Psoas muscle (tissue), 8 donors: ENCODE data around the gene DDO. TPM values are rescaled to one million over a fixed set of nuclear protein-coding genes. Genes with fewer than 3 reads are reported as not detected.

Experiments
- ATAC-seq, 4 donors: fragments of 200-7000 bp; cut with Tn5 transposase; one replicate each; pipeline ENCODE4 v1.9.1; 2020; ENCODE audit warnings: moderate library complexity in 3 of 4, mild to moderate bottlenecking in 2 of 4
- DNase-seq, 2 donors: peaks; one replicate each; pipeline ENCODE4 v3.0.0-alpha.2; 2020
- H3K27ac ChIP-seq: fragments of 200-600 bp; one replicate; pipeline ENCODE4 v1.8.0; 2022
- H3K27me3 ChIP-seq, 3 donors: fragments of 200-600 bp in 1 of 3; one replicate each; pipeline versions ENCODE4 v1.6.1 to v1.8.0; 2013 to 2022; ENCODE audit warnings: low read length in 2 of 3, mild to moderate bottlenecking in 2 of 3, moderate library complexity in 1 of 3; ENCODE audit not compliant: insufficient read depth in 3 of 3
- H3K36me3 ChIP-seq, 2 donors: fragments of 200-600 bp in 1 of 2; one replicate each; pipeline versions ENCODE4 v1.6.1 to v1.8.0; 2013 to 2022; ENCODE audit warnings: low read depth in 1 of 2, mild to moderate bottlenecking in 1 of 2, moderate library complexity in 1 of 2; ENCODE audit not compliant: insufficient read depth in 1 of 2
- H3K4me1 ChIP-seq: fragments of 200-600 bp; one replicate; pipeline ENCODE4 v1.8.0; 2022
- H3K4me3 ChIP-seq: fragments of 200-600 bp; one replicate; pipeline ENCODE4 v1.8.0; 2022; ENCODE audit warnings: mild to moderate bottlenecking
- H3K9me3 ChIP-seq: fragments of 200-600 bp; one replicate; pipeline ENCODE4 v1.8.0; 2022
- CTCF ChIP-seq: fragments of 200-600 bp; IDR thresholded peaks from one replicate; pipeline ENCODE4 v1.8.0; 2022; ENCODE audit warnings: antibody characterized with exemption
- WGBS, 3 donors: extraction: QIAGEN DNeasy Blood & Tissue Kit; methylation state at CpG; one replicate each; pipeline versions ENCODE4 v1.1.6 to v1.1.7; 2013; 5-methylcytosine and 5-hydroxymethylcytosine counted together
- intact Hi-C, 2 donors: fragments of 100-400 bp; cut with DNase I; formaldehyde crosslinking; loops; one replicate each; pipeline versions ENCODE4 v1.11.0 to v1.14.2; 2022
- polyA plus RNA-seq, 3 donors: library from polyadenylated mRNA; stranded (reverse); fragments of 200-250 nt; gene quantifications; one replicate each; pipeline ENCODE4 v1.2.3, GENCODE V29; 2013
- total RNA-seq, 4 donors: library from RNA; stranded (reverse); fragmentation: NEBNext Ultra II Directional in 2 of 4; extraction: Animal tissue kit (Norgen Biotek cat#: 25700) in 2 of 4; gene quantifications; one replicate each; pipeline versions ENCODE4 v1.2.1 to v1.2.4, GENCODE V29; 2021 to 2023
- donor health status: healthy with polysubstance abuse.
- donor health status: DM: no; HTN: no; CAD: no; lungs with moderate emphysema.
- donor health status: Bipolar disorder and iron deficiency.
- donor health status: healthy.
- donor health status: DM: yes; HTN: yes; CAD: no.
- donor health status: DM: no; HTN: no; CAD: no.
- donor health status: DM: no; HTN: no; CAD: no.
- donor health status: DM: yes; HTN: yes; CAD: no.

The DDO gene
- total and polyA plus RNA-seq, 7 donors, result 1.7 to 9.7 (median 4.8) TPM

GRCh38 chr6:110434961-110435602 is 19.7 kb upstream of the DDO start:
- H3K27me3 ChIP-seq, result peaks cover 0 to 4% (median 0%) of the 10 kb centered on the region in 3 donors
- DNase-seq, result no peak
- no peaks in the 10 kb centered on the region for H3K36me3 ChIP-seq
- intact Hi-C loops, result no loop called here
- H3K27ac ChIP-seq, result no peak overlapping the region
- no peaks in the 10 kb centered on the region for H3K9me3 ChIP-seq
- ATAC-seq, result no peak
- 88 to 93% (median 89%) methylated on average over 7 of the region's 7 CpGs for WGBS, 3 donors
- H3K4me3 ChIP-seq, result no peak overlapping the region
- TF ChIP-seq CTCF, result no peak
- no peaks in the 10 kb centered on the region for H3K4me1 ChIP-seq

GRCh38 chr6:110432285-110432900 is 17.0 kb upstream of the DDO start:
- Histone ChIP-seq H3K27ac (no peak overlapping the region), H3K9me3 (no peaks in the 10 kb centered on the region), H3K27me3 (peaks cover 0 to 4% (median 2%) of the 10 kb centered on the region in 3 donors), H3K4me3 (no peak overlapping the region), H3K4me1 (no peaks in the 10 kb centered on the region), H3K36me3 (no peaks in the 10 kb centered on the region)
- intact Hi-C loops, result no loop called here
- TF ChIP-seq CTCF, result no peak
- 57 to 83% (median 61%) methylated on average over 3 of the region's 3 CpGs for WGBS, 3 donors
- no peak for DNase-seq
- ATAC-seq, result no peak

- DNase-seq (no peak), ATAC-seq (no peak)
- no peak for TF ChIP-seq CTCF
- intact Hi-C loops, result no loop called here
- Histone ChIP-seq H3K9me3 (no peaks in the 10 kb centered on the region), H3K27ac (no peak overlapping the region), H3K4me1 (no peaks in the 10 kb centered on the region), H3K27me3 (peaks cover 0 to 4% (median 2%) of the 10 kb centered on the region in 3 donors), H3K36me3 (no peaks in the 10 kb centered on the region), H3K4me3 (no peak overlapping the region)
- WGBS, 3 donors, result 73 to 85% (median 74%) methylated on average over 4 of the region's 4 CpGs
Observed at GRCh38 chr6:110430741-110431140, 15.4 kb upstream of the DDO start.

- DNase-seq (no peak), ATAC-seq (no peak)
- Histone ChIP-seq H3K9me3 (no peaks in the 10 kb centered on the region), H3K36me3 (no peaks in the 10 kb centered on the region), H3K27me3 (peaks cover 0 to 6% (median 2%) of the 10 kb centered on the region in 3 donors), H3K4me1 (no peaks in the 10 kb centered on the region), H3K27ac (no peak overlapping the region), H3K4me3 (no peak overlapping the region)
- intact Hi-C loops, result no loop called here
- no peak for TF ChIP-seq CTCF
- 40 to 47% (median 43%) methylated on average over 5 of the region's 5 CpGs for WGBS, 3 donors
Observed at GRCh38 chr6:110430236-110430635, 14.9 kb upstream of the DDO start.

- WGBS, 3 donors, result 92 to 98% (median 95%) methylated on average over 2 of the region's 2 CpGs
- no peaks in the 10 kb centered on the region for H3K9me3 ChIP-seq
- no peak for TF ChIP-seq CTCF
Observed at GRCh38 chr6:110428153-110428552, 12.8 kb upstream of the DDO start.

More at GRCh38 chr6:110428153-110428552, 12.8 kb upstream of the DDO start:
- intact Hi-C loops, result no loop called here
- H3K27ac ChIP-seq, result no peak overlapping the region
- H3K36me3 ChIP-seq, result no peaks in the 10 kb centered on the region
- H3K4me3 ChIP-seq, result no peak overlapping the region
- no peaks in the 10 kb centered on the region for H3K4me1 ChIP-seq
- DNase-seq (no peak), ATAC-seq (no peak)
- H3K27me3 ChIP-seq, result peaks cover 0 to 9% (median 2%) of the 10 kb centered on the region in 3 donors
